ENCODE data around the gene TIGIT. TPM values are rescaled to one million over a fixed set of nuclear protein-coding genes. Genes with fewer than 3 reads are reported as not detected.
"Not testable (repeated sequence)": the region's sequence is repeated elsewhere in the genome, so short reads cannot be mapped to it uniquely, and the experiment has no call there.

Gene TIGIT
- 6.3 and 6.7 TPM in 2 replicates for total RNA-seq

- Mint-ChIP-seq H3K36me3 (ENCODE audit: low read depth) (no peaks in the 10 kb centered on the region), H3K27ac (peak within 1 kb of the TSS; percentile 47), H3K27me3 (ENCODE audit: low read depth) (no peaks in the 10 kb centered on the region), H3K9me3 (no peaks in the 10 kb centered on the region), H3K4me3 (ENCODE audit: low read depth) (peak within 1 kb of the TSS; percentile 35), H3K4me1 (ENCODE audit: low read depth) (peaks cover 32% of the 10 kb centered on the region)
- no peak for DNase-seq (ENCODE audit: low spot score)
- intact Hi-C loops (cut with micrococcal nuclease) = loop anchor here (5.0 kb wide), 2 partner anchors 52 to 68 kb away; no protein-coding TSS in a partner anchor
Observed at GRCh38 chr3:114293838-114294535, at the start of gene TIGIT. Gene TIGIT, plus strand, starts transcription at chr3:114294028. Its CDS starts 34 bp downstream, at chr3:114294062.

GRCh38 chr3:114252954-114253353 lies 40.9 kb upstream of the TIGIT start:
- no peak for DNase-seq (ENCODE audit: low spot score)
- H3K4me1 Mint-ChIP-seq (ENCODE audit: low read depth) = peaks cover 10% of the 10 kb centered on the region
- no peak overlapping the region for H3K4me3 Mint-ChIP-seq (ENCODE audit: low read depth)
- H3K9me3 Mint-ChIP-seq = peaks cover 16% of the 10 kb centered on the region
- no peaks in the 10 kb centered on the region for H3K27me3 Mint-ChIP-seq (ENCODE audit: low read depth)
- intact Hi-C loops (cut with micrococcal nuclease) = loop anchor here (1.0 kb wide), 1 partner anchor 10 kb away; no protein-coding TSS in a partner anchor
- H3K36me3 Mint-ChIP-seq (ENCODE audit: low read depth) = peaks cover 6% of the 10 kb centered on the region
- no peak overlapping the region for H3K27ac Mint-ChIP-seq

GRCh38 chr3:114253505-114253904 lies 40.3 kb upstream of the TIGIT start:
- DNase-seq (ENCODE audit: low spot score) = no peak
- H3K4me1 Mint-ChIP-seq (ENCODE audit: low read depth) = peaks cover 10% of the 10 kb centered on the region
- H3K4me3 Mint-ChIP-seq (ENCODE audit: low read depth) = no peak overlapping the region
- H3K36me3 Mint-ChIP-seq (ENCODE audit: low read depth) = peaks cover 6% of the 10 kb centered on the region
- peaks cover 11% of the 10 kb centered on the region for H3K9me3 Mint-ChIP-seq
- intact Hi-C loops (cut with micrococcal nuclease) = loop anchor here (1.0 kb wide), 1 partner anchor 10 kb away; no protein-coding TSS in a partner anchor
- H3K27ac Mint-ChIP-seq = no peak overlapping the region
- no peaks in the 10 kb centered on the region for H3K27me3 Mint-ChIP-seq (ENCODE audit: low read depth)

- H3K4me1 Mint-ChIP-seq (ENCODE audit: low read depth) = no peaks in the 10 kb centered on the region
Observed at GRCh38 chr3:114259566-114259965, 34.3 kb upstream of the TIGIT start.

GRCh38 chr3:114260152-114260551 lies 33.7 kb upstream of the TIGIT start:
- Mint-ChIP-seq H3K36me3 (ENCODE audit: low read depth) (no peaks in the 10 kb centered on the region), H3K4me1 (ENCODE audit: low read depth) (no peaks in the 10 kb centered on the region), H3K9me3 (peaks cover 29% of the 10 kb centered on the region)

More at GRCh38 chr3:114259566-114259965, 34.3 kb upstream of the TIGIT start:
- no peak for DNase-seq (ENCODE audit: low spot score)
- Mint-ChIP-seq H3K27me3 (ENCODE audit: low read depth) (peaks cover 1% of the 10 kb centered on the region), H3K36me3 (ENCODE audit: low read depth) (no peaks in the 10 kb centered on the region), H3K9me3 (peaks cover 28% of the 10 kb centered on the region), H3K4me3 (ENCODE audit: low read depth) (no peak overlapping the region), H3K27ac (no peak overlapping the region)
- intact Hi-C loops (cut with micrococcal nuclease) = no loop called here

GRCh38 chr3:114270019-114270418 lies 23.8 kb upstream of the TIGIT start:
- intact Hi-C loops (cut with micrococcal nuclease) = no loop called here
- Mint-ChIP-seq H3K36me3 (ENCODE audit: low read depth) (peaks cover 25% of the 10 kb centered on the region), H3K27me3 (ENCODE audit: low read depth) (no peaks in the 10 kb centered on the region), H3K27ac (no peak overlapping the region), H3K4me1 (ENCODE audit: low read depth) (peaks cover 11% of the 10 kb centered on the region), H3K9me3 (peaks cover 44% of the 10 kb centered on the region), H3K4me3 (ENCODE audit: low read depth) (no peak overlapping the region)
- DNase-seq (ENCODE audit: low spot score) = no peak

More at GRCh38 chr3:114260152-114260551, 33.7 kb upstream of the TIGIT start:
- H3K27ac Mint-ChIP-seq = no peak overlapping the region
- DNase-seq (ENCODE audit: low spot score) = no peak
- H3K4me3 Mint-ChIP-seq (ENCODE audit: low read depth) = no peak overlapping the region
- intact Hi-C loops (cut with micrococcal nuclease) = no loop called here
- H3K27me3 Mint-ChIP-seq (ENCODE audit: low read depth) = peaks cover 1% of the 10 kb centered on the region

- Mint-ChIP-seq H3K9me3 (peaks cover 46% of the 10 kb centered on the region), H3K27ac (no peak overlapping the region), H3K4me3 (ENCODE audit: low read depth) (no peak overlapping the region), H3K27me3 (ENCODE audit: low read depth) (no peaks in the 10 kb centered on the region), H3K4me1 (ENCODE audit: low read depth) (peaks cover 11% of the 10 kb centered on the region), H3K36me3 (ENCODE audit: low read depth) (peaks cover 31% of the 10 kb centered on the region)
- no peak for DNase-seq (ENCODE audit: low spot score)
- intact Hi-C loops (cut with micrococcal nuclease) = no loop called here
Observed at GRCh38 chr3:114272271-114272670, 21.6 kb upstream of the TIGIT start.

- Mint-ChIP-seq H3K9me3 (peaks cover 25% of the 10 kb centered on the region), H3K4me1 (ENCODE audit: low read depth) (peaks cover 8% of the 10 kb centered on the region), H3K27ac (no peak overlapping the region), H3K36me3 (ENCODE audit: low read depth) (peaks cover 24% of the 10 kb centered on the region), H3K4me3 (ENCODE audit: low read depth) (no peak overlapping the region), H3K27me3 (ENCODE audit: low read depth) (no peaks in the 10 kb centered on the region)
- DNase-seq (ENCODE audit: low spot score) = no peak
- intact Hi-C loops (cut with micrococcal nuclease) = no loop called here
Observed at GRCh38 chr3:114274929-114275328, 18.9 kb upstream of the TIGIT start.

- H3K27ac Mint-ChIP-seq; H3K4me3 Mint-ChIP-seq (ENCODE audit: low read depth); H3K4me1 Mint-ChIP-seq (ENCODE audit: low read depth); DNase-seq (ENCODE audit: low spot score); intact Hi-C loops (cut with micrococcal nuclease); H3K27me3 Mint-ChIP-seq (ENCODE audit: low read depth): not testable (repeated sequence)
- Mint-ChIP-seq H3K36me3 (ENCODE audit: low read depth) (peaks cover 21% of the 10 kb centered on the region), H3K9me3 (peaks cover 21% of the 10 kb centered on the region)
Observed at GRCh38 chr3:114276856-114277255, 17.0 kb upstream of the TIGIT start.

- Mint-ChIP-seq H3K4me3 (ENCODE audit: low read depth) (no peak overlapping the region), H3K4me1 (ENCODE audit: low read depth) (peaks cover 8% of the 10 kb centered on the region), H3K27ac (no peak overlapping the region), H3K36me3 (ENCODE audit: low read depth) (peaks cover 3% of the 10 kb centered on the region), H3K27me3 (ENCODE audit: low read depth) (no peaks in the 10 kb centered on the region), H3K9me3 (peaks cover 6% of the 10 kb centered on the region)
- intact Hi-C loops (cut with micrococcal nuclease) = no loop called here
- no peak for DNase-seq (ENCODE audit: low spot score)
Observed at GRCh38 chr3:114284644-114285043, 9.2 kb upstream of the TIGIT start.

- Mint-ChIP-seq H3K36me3 (ENCODE audit: low read depth) (peaks cover 3% of the 10 kb centered on the region), H3K9me3 (peaks cover 6% of the 10 kb centered on the region), H3K4me1 (ENCODE audit: low read depth) (peaks cover 16% of the 10 kb centered on the region), H3K4me3 (ENCODE audit: low read depth) (no peak overlapping the region), H3K27me3 (ENCODE audit: low read depth) (no peaks in the 10 kb centered on the region), H3K27ac (peak overlapping the region; percentile 50)
- DNase-seq (ENCODE audit: low spot score) = no peak
- intact Hi-C loops (cut with micrococcal nuclease) = no loop called here
Observed at GRCh38 chr3:114285648-114286230, 8.1 kb upstream of the TIGIT start.

GRCh38 chr3:114286266-114286665 lies 7.6 kb upstream of the TIGIT start:
- Mint-ChIP-seq H3K27ac (no peak overlapping the region), H3K27me3 (ENCODE audit: low read depth) (no peaks in the 10 kb centered on the region), H3K9me3 (peaks cover 6% of the 10 kb centered on the region), H3K4me1 (ENCODE audit: low read depth) (peaks cover 21% of the 10 kb centered on the region), H3K36me3 (ENCODE audit: low read depth) (peaks cover 3% of the 10 kb centered on the region), H3K4me3 (ENCODE audit: low read depth) (no peak overlapping the region)
- intact Hi-C loops (cut with micrococcal nuclease) = no loop called here
- DNase-seq (ENCODE audit: low spot score) = no peak

Measured in activated T-helper 2 cell treated with anti-CD3 and anti-CD28 coated beads, Interferon-gamma antibody, Interleukin-2, Interleukin-4, amounts not matched to agents 10 μg/mL and 5 μg/mL and 100 μg/mL, durations not matched to agents 14 hours and 24 hours and 36 hours (primary cell).